Left lung (tissue), 10 donors: ENCODE measurements around the gene LTBP2. TPM values are rescaled to one million over a fixed set of nuclear protein-coding genes. Genes with fewer than 3 reads are reported as not detected.

Source experiments
- ATAC-seq: fragments of 200-7000 bp; cut with Tn5 transposase; one replicate; pipeline ENCODE4 v1.9.1; 2020; ENCODE audit warnings: moderate library complexity
- DNase-seq, 4 donors: peaks; one replicate each; pipeline ENCODE4 v3.0.0-alpha.2; 2013 to 2020
- H3K27ac ChIP-seq, 2 donors: fragments of 200-600 bp; sonication (generic) in 1 of 2; one replicate each; pipeline versions ENCODE4 v1.5.0 to v1.8.0; 2020 to 2021
- H3K27me3 ChIP-seq, 2 donors: fragments of 200-600 bp; sonication (generic) in 1 of 2; one replicate each; pipeline versions ENCODE4 v1.5.0 to v1.8.0; 2020 to 2021
- H3K36me3 ChIP-seq, 2 donors: fragments of 200-600 bp; sonication (generic) in 1 of 2; one replicate each; pipeline versions ENCODE4 v1.5.0 to v1.8.0; 2020 to 2021
- H3K4me1 ChIP-seq, 2 donors: fragments of 200-600 bp; one replicate each; pipeline ENCODE4 v1.8.0; 2021
- H3K4me3 ChIP-seq, 2 donors: fragments of 200-600 bp; sonication (generic) in 1 of 2; one replicate each; pipeline versions ENCODE4 v1.5.0 to v1.8.0; 2020 to 2021; ENCODE audit warnings: mild to moderate bottlenecking in 1 of 2
- H3K9me3 ChIP-seq, 2 donors: fragments of 200-600 bp; sonication (generic) in 1 of 2; one replicate each; pipeline versions ENCODE4 v1.5.0 to v1.8.0; 2020 to 2021
- intact Hi-C, 2 donors: fragments of 100-400 bp; cut with DNase I; formaldehyde crosslinking; loops; one replicate each; pipeline versions ENCODE4 v1.11.2 to v1.14.2; 2022
- polyA plus RNA-seq, 6 donors: library from polyadenylated mRNA; unstranded; fragments of 120-200 nt; gene quantifications; one replicate each; pipeline ENCODE4 v1.2.1, GENCODE V29; 2013; ENCODE audit not compliant: insufficient read length in 6 of 6
- total RNA-seq, 2 donors: library from RNA; stranded (reverse); fragmentation: NEBNext Ultra II Directional; extraction: Animal tissue kit (Norgen Biotek cat#: 25700); gene quantifications; one replicate each; pipeline ENCODE4 v1.2.1, GENCODE V29; 2021
- TF ChIP-seq, protein P1 (sequence below), 2 donors: fragments of 200-600 bp; sonication (generic) in 1 of 2; IDR thresholded peaks; one replicate each; pipeline versions ENCODE4 v1.5.0 to v1.8.0; 2021; ENCODE audit warnings: antibody characterized with exemption in 2 of 2
- donor health status: DM: no; HTN: yes; CAD: no.
- donor health status: DM: no; HTN: no; CAD: no.

LTBP2 gene
- total and polyA plus RNA-seq, 8 donors, result 14.0 to 154 (median 19.3) TPM

DNA sequence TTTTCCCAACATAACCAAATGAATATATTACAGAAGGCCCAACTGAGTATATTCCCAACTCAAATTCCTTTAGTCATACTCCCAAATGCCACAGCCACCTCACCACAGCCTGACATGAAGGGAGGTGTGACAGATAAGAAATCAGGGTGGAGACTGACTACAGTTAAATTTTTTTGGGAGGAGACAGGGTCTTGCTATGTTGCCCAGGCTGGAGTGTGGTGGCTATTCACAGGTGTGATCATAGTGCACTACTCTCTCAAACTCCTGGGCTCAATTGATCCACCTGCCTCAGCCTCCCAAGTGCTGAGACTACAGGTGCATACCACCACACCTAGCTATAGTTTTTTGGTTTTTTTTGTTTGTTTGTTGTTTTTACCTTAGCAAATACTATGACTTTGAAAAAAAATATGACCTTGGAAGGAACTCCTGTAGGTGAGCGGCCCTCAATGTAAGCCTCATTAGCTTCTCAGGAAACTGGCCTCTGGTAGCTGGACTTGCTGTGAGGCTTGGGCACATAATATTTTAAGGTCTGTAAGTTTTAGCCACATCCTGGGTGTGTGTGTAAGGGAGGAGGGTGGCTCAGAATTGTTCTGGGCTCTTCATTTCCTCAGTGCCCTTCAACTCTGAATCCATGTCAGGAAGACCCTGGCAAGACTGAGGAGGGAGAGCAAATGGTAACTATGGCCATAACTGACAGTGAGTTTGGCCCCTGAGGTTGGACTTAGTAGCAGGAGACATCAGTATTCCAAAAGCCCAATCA, 39.1 kb upstream of the LTBP2 start:
- intact Hi-C loops, result no loop called here

GRCh38 chr14:74649673-74650072, 37.6 kb upstream of the LTBP2 start:
- Histone ChIP-seq H3K36me3 (no peaks in the 10 kb centered on the region), H3K9me3 (no peaks in the 10 kb centered on the region), H3K4me3 (no peak overlapping the region), H3K27me3 (peaks cover 0 to 18% of the 10 kb centered on the region in 2 donors), H3K4me1 (no peaks in the 10 kb centered on the region), H3K27ac (no peak overlapping the region)
- DNase-seq, result no peak
- TF ChIP-seq, protein P1, sequence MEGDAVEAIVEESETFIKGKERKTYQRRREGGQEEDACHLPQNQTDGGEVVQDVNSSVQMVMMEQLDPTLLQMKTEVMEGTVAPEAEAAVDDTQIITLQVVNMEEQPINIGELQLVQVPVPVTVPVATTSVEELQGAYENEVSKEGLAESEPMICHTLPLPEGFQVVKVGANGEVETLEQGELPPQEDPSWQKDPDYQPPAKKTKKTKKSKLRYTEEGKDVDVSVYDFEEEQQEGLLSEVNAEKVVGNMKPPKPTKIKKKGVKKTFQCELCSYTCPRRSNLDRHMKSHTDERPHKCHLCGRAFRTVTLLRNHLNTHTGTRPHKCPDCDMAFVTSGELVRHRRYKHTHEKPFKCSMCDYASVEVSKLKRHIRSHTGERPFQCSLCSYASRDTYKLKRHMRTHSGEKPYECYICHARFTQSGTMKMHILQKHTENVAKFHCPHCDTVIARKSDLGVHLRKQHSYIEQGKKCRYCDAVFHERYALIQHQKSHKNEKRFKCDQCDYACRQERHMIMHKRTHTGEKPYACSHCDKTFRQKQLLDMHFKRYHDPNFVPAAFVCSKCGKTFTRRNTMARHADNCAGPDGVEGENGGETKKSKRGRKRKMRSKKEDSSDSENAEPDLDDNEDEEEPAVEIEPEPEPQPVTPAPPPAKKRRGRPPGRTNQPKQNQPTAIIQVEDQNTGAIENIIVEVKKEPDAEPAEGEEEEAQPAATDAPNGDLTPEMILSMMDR (IDR thresholded peaks at IDR 0.05), result no peak
- ATAC-seq, result no peak
- intact Hi-C loops, result no loop called here

More for the DNA sequence above, 39.1 kb upstream of the LTBP2 start:
- Histone ChIP-seq H3K4me1 (peaks cover 0 to 10% of the 10 kb centered on the region in 2 donors), H3K27me3 (peaks cover 0 to 9% of the 10 kb centered on the region in 2 donors), H3K4me3 (no peak overlapping the region), H3K27ac (no peak overlapping the region), H3K9me3 (no peaks in the 10 kb centered on the region), H3K36me3 (no peaks in the 10 kb centered on the region)
- DNase-seq (no peak), ATAC-seq (no peak)
- TF ChIP-seq, protein P1 (IDR thresholded peaks at IDR 0.05), result no peak

- DNase-seq (no peak), ATAC-seq (no peak)
- Histone ChIP-seq H3K9me3 (no peaks in the 10 kb centered on the region), H3K36me3 (no peaks in the 10 kb centered on the region), H3K27ac (no peak overlapping the region), H3K4me1 (no peaks in the 10 kb centered on the region), H3K4me3 (no peak overlapping the region), H3K27me3 (peaks cover 0 to 18% of the 10 kb centered on the region in 2 donors)
- intact Hi-C loops, result no loop called here
- TF ChIP-seq, protein P1 (IDR thresholded peaks at IDR 0.05), result no peak
Measured at GRCh38 chr14:74649167-74649566, 37.1 kb upstream of the LTBP2 start.

- no peaks in the 10 kb centered on the region for H3K9me3 ChIP-seq
- no peaks in the 10 kb centered on the region for H3K36me3 ChIP-seq
- DNase-seq, result peak in 2 of 4 donors; percentile 43 to 68
- intact Hi-C loops, result no loop called here
- ATAC-seq, result no peak
- H3K4me1 ChIP-seq, result no peaks in the 10 kb centered on the region
- TF ChIP-seq, protein P1 (IDR thresholded peaks at IDR 0.05), result no peak
- H3K4me3 ChIP-seq, result no peak overlapping the region
- no peak overlapping the region for H3K27ac ChIP-seq
- H3K27me3 ChIP-seq, result peaks cover 0 to 18% of the 10 kb centered on the region in 2 donors
Measured at GRCh38 chr14:74648601-74649000, 36.6 kb upstream of the LTBP2 start.

- H3K4me1 ChIP-seq, result no peaks in the 10 kb centered on the region
- no peaks in the 10 kb centered on the region for H3K36me3 ChIP-seq
- no peak for ATAC-seq
- no peaks in the 10 kb centered on the region for H3K9me3 ChIP-seq
- TF ChIP-seq, protein P1 (IDR thresholded peaks at IDR 0.05), result no peak
- H3K27ac ChIP-seq, result peak overlapping the region in 1 of 2 donors; percentile 3
- DNase-seq, result peak in 2 of 4 donors; percentile 27 to 30
- intact Hi-C loops, result no loop called here
- H3K27me3 ChIP-seq, result peaks cover 0 to 18% of the 10 kb centered on the region in 2 donors
- H3K4me3 ChIP-seq, result no peak overlapping the region
Measured at GRCh38 chr14:74647678-74648461, 35.8 kb upstream of the LTBP2 start.
